ENCODE measurements around the gene POLR2L. TPM values are rescaled to one million over a fixed set of nuclear protein-coding genes. Genes with fewer than 3 reads are reported as not detected.

Gene POLR2L
- total RNA-seq, 1 experiment from 2014 or later: 211 TPM

GRCh38 chr11:809287-810039 is 32.9 kb downstream of the POLR2L start, which contains the start of gene RPLP2 (continued):
- TF ChIP-seq, protein P1, sequence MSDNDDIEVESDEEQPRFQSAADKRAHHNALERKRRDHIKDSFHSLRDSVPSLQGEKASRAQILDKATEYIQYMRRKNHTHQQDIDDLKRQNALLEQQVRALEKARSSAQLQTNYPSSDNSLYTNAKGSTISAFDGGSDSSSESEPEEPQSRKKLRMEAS (IDR thresholded peaks at IDR 0.05): no peak
- TF ChIP-seq ATF3 (IDR thresholded peaks at IDR 0.05): no peak
- TF ChIP-seq TCF7L2 (IDR thresholded peaks at IDR 0.05; ENCODE audit: borderline replicate concordance, extremely low read depth, insufficient read depth, insufficient read length): peak; percentile 34

DNA sequence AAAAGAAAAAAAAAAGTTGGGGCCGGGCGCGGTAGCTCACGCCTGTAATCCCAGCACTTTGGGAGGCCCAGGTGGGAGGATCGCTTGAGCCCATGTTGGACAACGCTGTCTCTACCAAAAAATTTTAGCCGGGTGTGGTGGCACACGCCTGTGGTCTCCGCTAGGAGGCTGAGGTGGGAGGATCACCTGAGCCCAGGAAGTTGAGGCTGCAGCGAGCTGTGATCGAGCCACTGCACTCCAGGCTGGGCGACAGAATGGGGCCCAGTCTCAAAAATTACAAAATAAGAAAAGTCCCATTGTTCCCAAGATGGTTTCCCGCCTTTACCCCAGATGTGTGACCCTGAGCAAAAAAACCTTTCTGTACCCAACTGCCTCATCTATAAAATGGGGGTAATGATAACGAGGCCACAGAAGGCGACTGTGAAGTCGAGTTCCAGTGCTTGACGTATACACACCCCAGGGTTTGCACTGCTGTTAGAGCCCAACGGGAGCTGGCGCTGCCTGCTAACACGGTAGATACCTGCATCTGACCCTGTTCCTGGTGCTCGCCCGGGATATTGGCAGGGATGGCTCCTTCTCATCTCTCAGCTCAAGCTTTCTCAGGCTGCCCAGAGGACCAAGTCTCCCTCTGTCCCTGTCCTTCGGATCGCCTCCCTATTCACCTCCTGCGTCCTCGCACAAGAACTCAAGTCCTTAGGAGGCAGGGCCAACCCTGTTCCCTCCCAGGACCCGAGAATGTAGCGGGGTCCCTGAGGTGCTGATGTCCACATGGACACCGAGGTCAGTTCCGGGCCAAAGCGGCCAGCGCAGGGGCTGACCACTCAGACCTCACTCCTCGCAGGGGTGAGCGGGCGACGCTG is 33.7 kb downstream of the POLR2L start:
- Histone ChIP-seq H2AFZ (ENCODE audit: low read depth, low read length, poor library complexity, severe bottlenecking) (no peak overlapping the region), H3K79me2 (ENCODE audit: insufficient read depth, low read length) (peaks cover 63% of the 10 kb centered on the region), H3K27me3 (ENCODE audit: insufficient read depth, low read length) (no peaks in the 10 kb centered on the region), H3K4me2 (ENCODE audit: low read length) (peak overlapping the region; percentile 88), H3K9ac (ENCODE audit: low read length) (peak overlapping the region; percentile 100), H3K36me3 (ENCODE audit: control insufficient read depth in 1 of 2, insufficient read depth in 2 of 2, low read length in 2 of 2) (peaks cover 21 to 38% of the 10 kb centered on the region in 2 experiments), H3K4me3 (replicated peaks in 1 of 2; ENCODE audit: low read depth in 1 of 2, low read length in 2 of 2) (peak overlapping the region; percentile 82 to 97), H4K20me1 (ENCODE audit: insufficient read depth) (peaks cover 17% of the 10 kb centered on the region; the same call in 1 of the 2 replicates), H3K9me2 (ENCODE audit: insufficient read depth) (no peaks in the 10 kb centered on the region), H3K27ac (ENCODE audit: low read depth, low read length) (peak overlapping the region; percentile 93), H3K9me3 (ENCODE audit: control insufficient read depth in 1 of 2, insufficient read depth in 1 of 2, low read depth in 1 of 2, low read length in 2 of 2) (no peaks in the 10 kb centered on the region), H3K4me1 (ENCODE audit: control insufficient read depth in 1 of 2, insufficient read depth in 2 of 2, low read length in 2 of 2) (peaks cover 27 to 58% of the 10 kb centered on the region in 2 experiments)
- ChIA-PET CTCF (interaction anchor here (0.8 to 1.5 kb wide), 4 partner anchors 8 to 33 kb away, joined by 3 to 7 read pairs (median 3); partner anchors contain the start of gene PNPLA2), RAD21 (ENCODE audit: low non-redundant PET in 1 of 2, low total read pairs in 2 of 2, uncharacterized antibody in 2 of 2, unreplicated experiment in 2 of 2) (no interaction called here), POLR2A (interaction anchor here (1.0 to 4.4 kb wide), 7 partner anchors 10 to 34 kb away, joined by 3 to 45 read pairs (median 6); partner anchors contain the start of genes CRACR2B, PNPLA2 and TSPAN4)
- DNase-seq (ENCODE audit: low read depth, low spot score) (no peak), ATAC-seq (peak; percentile 24)
- intact Hi-C loops (cut with micrococcal nuclease): loop anchor here (1.0 to 5.0 kb wide), 2 partner anchors 12 to 34 kb away; partner anchors contain the start of genes POLR2L and TSPAN4
- BruUV-seq (replicated peaks): TSS peak; percentile 80
- TF ChIP-seq CBX3 (IDR thresholded peaks at IDR 0.05; ENCODE audit: low read depth): no peak
- peak in 2 of 3 experiments; percentile 36 to 47; a peak in 4 of 6 replicates for TF ChIP-seq CTCF (IDR thresholded peaks at IDR 0.05 in 2 of 3, conservative IDR thresholded peaks at IDR 0.05 in 1 of 3; ENCODE audit: borderline replicate concordance in 1 of 3, insufficient read depth in 1 of 3, low read depth in 2 of 3, low read length in 2 of 3)
- TF ChIP-seq YY1 (IDR thresholded peaks at IDR 0.05; ENCODE audit: extremely low read depth, insufficient replicate concordance, low read depth, low read length): peak; percentile 19
